NCI-H524 treated with DMSO at 0.1 percent for 48 hours (cell line): ENCODE measurements around the gene ALG12.
"Not testable (repeated sequence)": the region's sequence is repeated elsewhere in the genome, so short reads cannot be mapped to it uniquely, and the experiment has no call there.

Experiments
- DNase-seq: peaks from one replicate; lab custom pipeline; 2025; lab: John Stamatoyannopoulos, UW

Gene ALG12

DNA sequence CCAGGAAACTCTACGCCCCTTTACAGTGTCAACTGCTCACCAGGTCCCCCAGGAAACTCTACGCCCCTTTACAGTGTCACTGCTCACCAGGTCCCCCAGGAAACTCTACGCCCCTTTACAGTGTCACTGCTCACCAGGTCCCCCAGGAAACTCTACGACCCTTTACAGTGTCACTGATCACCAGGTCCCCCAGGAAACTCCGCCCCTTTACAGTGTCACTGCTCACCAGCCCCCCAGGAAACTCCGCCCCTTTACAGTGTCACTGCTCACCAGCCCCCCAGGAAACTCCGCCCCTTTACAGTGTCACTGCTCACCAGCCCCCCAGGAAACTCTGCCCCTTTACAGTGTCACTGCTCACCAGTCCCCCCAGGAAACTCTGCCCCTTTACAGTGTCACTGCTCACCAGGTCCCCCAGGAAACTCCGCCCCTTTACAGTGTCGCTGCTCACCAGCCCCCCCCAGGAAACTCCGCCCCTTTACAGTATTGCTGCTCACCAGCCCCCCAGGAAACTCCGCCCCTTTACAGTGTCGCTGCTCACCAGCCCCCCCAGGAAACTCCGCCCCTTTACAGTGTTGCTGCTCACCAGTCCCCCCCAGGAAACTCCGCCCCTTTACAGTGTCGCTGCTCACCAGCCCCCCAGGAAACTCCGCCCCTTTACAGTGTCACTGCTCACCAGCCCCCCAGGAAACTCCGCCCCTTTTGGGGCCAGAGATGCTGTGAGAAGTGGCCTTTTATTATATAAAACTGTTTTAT, 27.0 kb upstream of the ALG12 start:
- not testable (repeated sequence) for DNase-seq

DNA sequence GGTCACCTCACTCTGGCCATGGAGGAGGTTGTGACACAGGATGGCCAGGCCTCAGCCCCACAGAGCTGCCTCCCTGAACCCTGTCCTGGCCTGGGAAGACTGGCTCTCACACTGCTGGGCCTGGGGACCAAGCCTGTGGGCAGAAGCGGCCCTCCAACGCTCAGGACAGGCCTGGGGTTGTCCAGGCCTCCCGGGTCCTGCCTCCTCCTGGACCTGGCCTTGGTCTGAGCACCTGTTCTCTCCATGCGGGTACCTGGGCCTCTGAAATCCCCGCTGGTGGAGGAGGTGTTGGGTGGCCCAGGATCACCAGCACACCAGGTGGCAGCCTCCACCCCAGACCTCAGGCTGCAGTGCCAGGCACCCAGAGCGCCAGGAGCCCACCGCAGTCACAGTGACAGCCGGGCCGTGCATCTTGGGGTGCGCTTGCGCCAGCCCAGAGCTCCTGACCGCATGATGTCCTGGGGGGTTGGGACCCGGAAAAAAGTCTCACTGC, 26.2 kb upstream of the ALG12 start:
- no peak for DNase-seq

DNA sequence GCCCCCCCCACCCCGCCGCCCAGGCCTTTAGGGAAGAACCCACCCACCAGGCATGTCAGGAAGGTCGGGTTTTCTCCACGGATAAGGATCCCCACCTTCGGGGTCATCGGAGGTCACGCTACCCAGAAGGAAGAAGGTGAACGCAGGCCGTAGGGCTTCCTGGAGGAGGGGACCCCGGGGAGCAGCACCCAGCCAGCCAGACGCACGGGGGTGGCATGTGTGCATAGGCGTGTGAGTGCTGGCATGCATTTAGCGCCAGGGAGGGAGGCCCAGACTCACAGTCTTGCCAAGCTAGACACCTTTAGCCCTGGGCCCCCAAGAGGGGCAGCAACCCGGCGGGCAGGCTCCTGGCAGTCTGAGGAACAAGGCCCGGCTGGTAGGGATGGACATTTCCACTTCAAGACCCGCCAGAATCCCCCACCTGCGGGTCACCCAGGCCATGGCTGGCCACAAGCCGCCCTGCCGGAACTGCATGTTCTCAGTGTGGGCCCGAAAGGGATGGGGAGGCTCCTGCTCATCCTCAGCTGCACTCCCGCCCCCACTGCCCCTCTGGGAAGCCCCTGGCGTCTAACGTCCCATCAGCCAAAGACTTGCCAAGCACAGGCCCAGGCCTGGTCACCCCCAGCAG, 25.6 kb upstream of the ALG12 start:
- DNase-seq: no peak

GRCh38 chr22:49943405-49943765, 25.1 kb upstream of the ALG12 start:
- no peak for DNase-seq

- DNase-seq: no peak
Measured at GRCh38 chr22:49942565-49943404, 24.5 kb upstream of the ALG12 start.

GRCh38 chr22:49941507-49942316, 23.5 kb upstream of the ALG12 start:
- no peak for DNase-seq

- DNase-seq: no peak
Measured at GRCh38 chr22:49938565-49939136, 20.4 kb upstream of the ALG12 start.

GRCh38 chr22:49937758-49938564, 19.7 kb upstream of the ALG12 start:
- DNase-seq: no peak

GRCh38 chr22:49936973-49937757, 18.9 kb upstream of the ALG12 start:
- no peak for DNase-seq

DNA sequence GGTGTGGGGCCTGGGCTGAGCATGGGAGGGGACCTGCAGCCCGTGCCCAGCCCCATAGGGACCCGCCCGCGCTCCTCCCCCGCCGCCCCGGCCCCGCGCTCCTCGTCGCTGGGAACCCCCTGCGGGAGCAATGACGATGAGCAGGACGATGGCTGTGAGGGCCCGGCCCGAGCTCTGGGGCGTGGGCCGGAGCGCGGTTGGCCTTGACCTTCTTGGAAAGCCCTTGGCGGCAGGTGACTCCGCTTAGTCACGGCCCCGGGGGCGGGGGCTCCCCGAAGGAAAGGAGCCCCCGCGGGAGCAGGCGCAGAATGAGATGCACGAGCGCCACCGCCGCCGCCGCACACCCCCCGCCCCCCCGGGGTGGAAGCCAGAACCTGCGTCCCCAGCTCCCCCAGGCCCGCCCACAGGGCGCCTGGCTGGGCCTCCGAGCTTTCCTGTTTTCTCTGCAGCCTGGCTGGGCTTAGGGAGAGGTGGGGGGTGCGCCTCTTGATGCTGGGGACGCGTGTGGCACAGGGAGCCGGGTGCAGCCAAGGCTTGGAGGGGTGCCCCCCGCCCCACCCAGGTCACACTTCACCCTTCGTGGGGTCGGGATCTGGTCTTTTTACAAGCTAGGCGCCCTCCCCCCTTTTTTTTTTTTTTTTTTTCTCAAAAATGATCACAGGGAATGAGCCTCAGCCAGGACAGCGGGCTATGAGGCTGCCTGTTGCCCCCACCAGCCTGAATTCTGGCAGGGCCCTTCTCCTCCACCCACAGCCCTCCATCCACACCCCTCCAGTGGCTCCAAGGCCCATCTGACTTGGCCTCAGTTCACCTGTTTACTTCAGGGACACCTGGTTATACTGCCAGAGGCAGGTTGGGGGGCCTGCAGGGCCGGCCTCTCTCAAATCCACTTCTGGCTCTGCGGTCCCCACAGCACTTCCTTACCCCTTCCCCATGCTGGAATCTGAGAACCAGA, 18.1 kb upstream of the ALG12 start:
- DNase-seq: no peak

DNA sequence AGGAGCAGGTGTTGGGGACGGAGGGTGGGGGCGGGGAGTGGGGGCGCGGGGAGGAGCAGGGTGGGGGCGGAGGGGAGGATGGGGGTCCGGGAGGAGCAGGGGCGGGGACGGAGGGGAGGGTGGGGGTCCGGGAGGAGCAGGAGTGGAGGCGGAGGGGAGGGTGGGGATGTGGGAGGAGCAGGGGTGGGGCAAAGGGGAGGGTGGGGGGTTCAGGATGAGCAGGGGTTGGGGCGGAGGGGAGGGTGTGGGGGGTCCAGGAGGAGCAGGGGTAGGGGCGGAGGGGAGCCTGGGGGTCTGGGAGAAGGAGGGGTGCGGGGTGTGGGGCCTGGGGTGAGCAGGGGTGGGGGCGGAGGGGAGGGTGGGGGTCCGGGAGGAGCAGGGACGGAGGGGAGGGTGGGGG, 17.3 kb upstream of the ALG12 start:
- no peak for DNase-seq

DNA sequence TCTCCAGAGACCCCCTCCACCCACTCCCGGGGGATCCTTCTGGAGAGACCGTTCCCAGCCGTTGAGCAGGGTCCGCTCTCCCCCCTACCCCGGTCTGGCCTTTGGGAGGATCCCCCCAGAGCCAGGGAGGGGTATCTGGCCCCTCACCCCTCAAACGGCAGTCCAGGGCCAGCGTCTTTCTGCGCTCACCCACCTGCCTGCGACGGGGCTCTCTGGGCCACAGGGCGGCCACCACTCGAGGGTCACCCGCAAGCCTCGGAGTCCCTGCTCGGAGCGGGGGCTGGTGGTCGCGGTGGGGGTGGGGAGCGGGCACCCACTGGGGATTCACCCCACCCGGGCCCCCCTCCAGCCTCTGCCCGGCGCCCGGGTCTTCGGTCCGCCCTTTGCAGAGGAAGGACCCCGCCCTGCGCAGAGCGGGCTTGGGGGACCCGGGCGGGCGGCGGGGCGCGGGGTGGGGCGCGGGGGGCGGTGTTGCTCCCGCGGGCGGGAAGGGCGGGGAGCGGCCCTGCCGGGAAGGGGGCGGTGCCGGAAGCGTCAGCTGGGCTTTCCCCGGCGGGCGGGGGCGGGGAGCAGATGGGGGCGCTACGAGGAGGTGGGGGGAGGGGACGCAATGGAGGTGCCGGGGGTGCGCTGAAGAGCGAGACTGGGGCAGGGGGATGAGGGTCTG, 16.8 kb upstream of the ALG12 start:
- DNase-seq: no peak

DNA sequence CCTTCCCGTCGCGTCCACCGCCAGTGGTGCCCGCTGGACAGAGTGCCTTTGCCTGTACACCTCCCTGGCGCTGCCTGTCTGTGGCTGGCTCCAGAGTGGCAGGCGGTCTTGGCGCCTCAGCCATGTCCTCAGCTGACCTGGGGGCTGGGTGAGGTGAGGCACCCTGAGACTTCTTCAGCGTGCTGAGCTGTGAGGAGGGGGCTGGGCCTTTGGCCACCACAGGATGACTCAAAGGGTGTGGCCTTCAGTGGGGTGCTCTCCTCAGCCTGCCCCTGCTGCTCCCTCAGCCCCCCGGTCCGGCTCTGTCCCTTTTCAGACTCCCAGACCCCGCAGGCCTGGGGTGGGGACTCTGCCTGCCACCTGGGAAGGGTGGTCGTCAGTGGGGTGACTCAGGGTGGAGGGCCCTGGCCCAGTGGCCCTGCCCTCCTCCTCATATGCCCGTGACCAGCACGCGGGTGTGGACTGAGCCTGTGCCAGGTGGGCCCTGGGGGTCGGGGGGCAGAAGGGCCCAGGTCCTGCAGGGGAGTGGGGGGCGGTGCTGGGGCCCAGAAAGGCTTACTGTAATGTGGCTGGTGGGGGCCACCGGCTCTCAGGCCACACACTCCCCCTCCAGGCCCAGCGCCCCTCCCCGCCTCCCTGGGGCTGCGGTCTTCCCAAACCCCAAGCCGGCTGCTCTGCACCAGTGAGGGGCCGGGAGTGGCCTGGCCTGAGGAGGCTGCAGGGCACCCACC, 16.1 kb upstream of the ALG12 start:
- DNase-seq: no peak

DNA sequence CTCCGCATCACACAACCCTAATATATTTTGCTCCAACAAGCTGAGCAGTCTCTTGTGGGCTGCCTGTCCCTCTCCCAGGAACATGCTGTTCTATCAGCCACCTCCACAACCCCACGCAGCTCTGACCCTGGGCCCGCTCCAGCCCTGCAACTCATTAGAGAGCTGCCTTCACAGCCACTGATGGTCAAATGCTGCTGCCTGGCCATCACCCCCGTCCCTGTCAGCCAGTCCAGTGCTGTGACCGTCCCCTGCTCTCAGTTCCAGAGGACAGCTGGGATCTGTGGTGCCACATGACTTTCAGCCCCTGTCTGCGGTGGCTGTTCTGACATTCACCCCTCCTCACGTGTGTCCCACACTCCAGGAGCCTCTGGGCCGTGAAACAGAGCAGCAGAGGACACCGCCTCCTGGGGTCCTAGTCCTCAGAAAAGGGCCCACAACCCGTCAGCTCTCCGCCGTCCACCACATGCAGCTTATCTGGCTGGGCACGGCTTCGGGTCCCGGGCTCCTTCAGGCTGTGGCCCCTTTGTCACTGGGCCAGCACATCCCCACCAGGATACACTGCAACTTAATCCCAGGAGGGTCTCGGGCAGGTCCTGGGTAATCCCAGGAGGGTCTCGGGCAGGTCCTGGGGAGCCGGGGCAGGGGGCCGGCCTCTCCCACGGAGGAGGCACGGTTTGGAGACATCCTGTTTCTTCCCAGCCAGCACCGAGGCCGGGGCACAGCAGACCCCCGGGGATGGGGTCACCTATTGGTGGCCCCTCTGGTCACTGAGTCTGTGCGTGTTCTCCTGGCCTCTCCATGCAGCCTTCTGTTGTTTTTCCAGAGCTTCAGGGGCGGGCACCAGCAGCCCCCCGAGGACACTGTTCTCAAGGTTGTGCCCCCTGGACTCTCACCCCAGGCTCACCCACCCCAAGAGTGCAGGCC, 15.3 kb upstream of the ALG12 start:
- DNase-seq: no peak

DNA sequence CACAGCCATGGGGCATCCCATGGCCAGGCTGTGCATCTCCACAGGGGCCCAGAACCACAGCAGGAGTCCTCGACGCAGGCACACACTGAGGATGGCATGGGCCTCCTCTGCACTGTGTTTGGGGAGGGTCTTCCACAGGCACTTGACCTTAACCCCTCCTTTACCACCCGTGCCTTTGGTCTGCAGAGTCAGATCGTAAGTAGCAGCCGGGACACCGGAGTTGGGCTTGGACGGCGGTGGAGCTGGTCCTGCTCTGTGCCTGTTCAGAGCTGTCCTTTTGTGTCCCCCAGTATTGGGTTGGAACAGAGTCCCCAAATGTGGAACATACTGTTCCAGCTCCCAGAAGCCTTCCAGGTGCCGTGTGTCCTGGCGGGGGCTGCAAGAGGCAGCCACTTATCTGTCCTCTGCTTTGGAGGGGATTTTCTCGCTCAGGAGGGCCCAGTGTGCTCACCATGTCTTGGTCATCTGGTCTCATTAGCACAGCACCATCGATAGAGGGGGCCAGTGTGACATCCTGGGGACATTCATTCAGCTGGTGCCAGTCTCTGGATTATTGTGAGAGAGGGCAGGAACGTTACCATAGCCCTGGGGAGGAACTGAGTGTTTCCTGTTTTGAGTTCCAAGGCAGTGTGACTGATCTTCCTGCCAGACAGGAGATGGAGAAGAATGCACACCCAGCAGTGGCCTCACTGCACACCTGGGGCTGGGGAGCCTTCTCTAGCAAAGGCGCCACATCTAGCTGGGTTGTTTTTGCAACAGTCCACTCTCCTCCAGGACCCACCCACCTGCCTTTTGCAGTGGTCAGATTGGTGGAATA, 12.6 kb upstream of the ALG12 start:
- peak; percentile 16 for DNase-seq
